ENCODE data around the gene ADAMTS19. TPM values are rescaled to one million over a fixed set of nuclear protein-coding genes. Genes with fewer than 3 reads are reported as not detected.
A peak's percentile ranks its signal among the peaks of the same experiment; 100 is the strongest.

Gene ADAMTS19
- total RNA-seq, 1 donor from 2014 or later = 33.7 TPM

- no peak for TF ChIP-seq CTCF (IDR thresholded peaks at IDR 0.05; ENCODE audit: unreplicated experiment)
- H3K36me3 Mint-ChIP-seq (ENCODE audit: insufficient read depth) = peaks cover 12% of the 10 kb centered on the region
- H3K27ac Mint-ChIP-seq = no peak overlapping the region
Measured at GRCh38 chr5:129716235-129716634, 256.1 kb downstream of the ADAMTS19 start.

GRCh38 chr5:129716651-129717050 lies 256.6 kb downstream of the ADAMTS19 start:
- Mint-ChIP-seq H3K27ac (no peak overlapping the region), H3K27me3 (no peaks in the 10 kb centered on the region), H3K4me1 (ENCODE audit: low read depth) (peaks cover 5% of the 10 kb centered on the region), H3K9me3 (ENCODE audit: low read depth) (no peaks in the 10 kb centered on the region), H3K4me3 (ENCODE audit: low read depth) (no peak overlapping the region), H3K36me3 (ENCODE audit: insufficient read depth) (peaks cover 13% of the 10 kb centered on the region)
- DNase-seq (ENCODE audit: low spot score, unreplicated experiment) = no peak
- no peak for TF ChIP-seq CTCF (IDR thresholded peaks at IDR 0.05; ENCODE audit: unreplicated experiment)

More at GRCh38 chr5:129716235-129716634, 256.1 kb downstream of the ADAMTS19 start:
- Mint-ChIP-seq H3K4me1 (ENCODE audit: low read depth) (peaks cover 5% of the 10 kb centered on the region), H3K27me3 (no peaks in the 10 kb centered on the region), H3K9me3 (ENCODE audit: low read depth) (no peaks in the 10 kb centered on the region), H3K4me3 (ENCODE audit: low read depth) (no peak overlapping the region)
- no peak for DNase-seq (ENCODE audit: low spot score, unreplicated experiment)

- Mint-ChIP-seq H3K4me3 (ENCODE audit: low read depth) (no peak overlapping the region), H3K36me3 (ENCODE audit: insufficient read depth) (peaks cover 15% of the 10 kb centered on the region), H3K27me3 (no peaks in the 10 kb centered on the region), H3K9me3 (ENCODE audit: low read depth) (no peaks in the 10 kb centered on the region), H3K4me1 (ENCODE audit: low read depth) (peaks cover 6% of the 10 kb centered on the region), H3K27ac (no peak overlapping the region)
- DNase-seq (ENCODE audit: low spot score, unreplicated experiment) = no peak
- TF ChIP-seq CTCF (IDR thresholded peaks at IDR 0.05; ENCODE audit: unreplicated experiment) = no peak
Measured at GRCh38 chr5:129717751-129718310, 257.7 kb downstream of the ADAMTS19 start.

- H3K9me3 Mint-ChIP-seq (ENCODE audit: low read depth) = no peaks in the 10 kb centered on the region
- no peaks in the 10 kb centered on the region for H3K27me3 Mint-ChIP-seq
- no peak for TF ChIP-seq CTCF (IDR thresholded peaks at IDR 0.05; ENCODE audit: unreplicated experiment)
- H3K4me3 Mint-ChIP-seq (ENCODE audit: low read depth) = no peak overlapping the region
- peaks cover 6% of the 10 kb centered on the region for H3K4me1 Mint-ChIP-seq (ENCODE audit: low read depth)
- H3K27ac Mint-ChIP-seq = no peak overlapping the region
- DNase-seq (ENCODE audit: low spot score, unreplicated experiment) = no peak
- peaks cover 13% of the 10 kb centered on the region for H3K36me3 Mint-ChIP-seq (ENCODE audit: insufficient read depth)
Measured at GRCh38 chr5:129718471-129719090, 258.5 kb downstream of the ADAMTS19 start.

- H3K36me3 Mint-ChIP-seq (ENCODE audit: insufficient read depth) = peaks cover 13% of the 10 kb centered on the region
- peaks cover 11% of the 10 kb centered on the region for H3K4me1 Mint-ChIP-seq (ENCODE audit: low read depth)
- H3K9me3 Mint-ChIP-seq (ENCODE audit: low read depth) = no peaks in the 10 kb centered on the region
- DNase-seq (ENCODE audit: low spot score, unreplicated experiment) = no peak
- TF ChIP-seq CTCF (IDR thresholded peaks at IDR 0.05; ENCODE audit: unreplicated experiment) = no peak
- no peak overlapping the region for H3K4me3 Mint-ChIP-seq (ENCODE audit: low read depth)
- H3K27ac Mint-ChIP-seq = peak overlapping the region; percentile 53
- no peaks in the 10 kb centered on the region for H3K27me3 Mint-ChIP-seq
Measured at GRCh38 chr5:129724222-129724621, 264.1 kb downstream of the ADAMTS19 start.

All from progenitor cell of endocrine pancreas (in vitro differentiated cells).